GM10266 (cell line): Measurements from ENCODE around the gene DHRS7.

Experiments
- DNase-seq: peaks from one replicate; pipeline ENCODE4 v3.0.0; 2012; ENCODE audit errors: extremely low spot score
- CTCF ChIP-seq: IDR thresholded peaks from 2 replicates; pipeline ENCODE4 v1.5.1; 2012; ENCODE audit warnings: mild to moderate bottlenecking, low read depth; ENCODE audit not compliant: control insufficient read depth, insufficient read depth; ENCODE audit errors: missing control alignments

DHRS7 gene

GRCh38 chr14:60133487-60133886, 31.7 kb downstream of the DHRS7 start:
- no peak for DNase-seq
- no peak for TF ChIP-seq CTCF

- TF ChIP-seq CTCF: no peak
- no peak for DNase-seq
Observed at GRCh38 chr14:60125918-60126317, 39.3 kb downstream of the DHRS7 start.

- TF ChIP-seq CTCF: no peak
- DNase-seq: no peak
Observed at GRCh38 chr14:60116181-60116580, 49.0 kb downstream of the DHRS7 start.

- no peak for DNase-seq
- no peak for TF ChIP-seq CTCF
Observed at GRCh38 chr14:60114881-60115280, 50.3 kb downstream of the DHRS7 start.

GRCh38 chr14:60111732-60112131, 53.5 kb downstream of the DHRS7 start:
- TF ChIP-seq CTCF: no peak
- no peak for DNase-seq

- no peak for TF ChIP-seq CTCF
- DNase-seq: no peak
Observed at GRCh38 chr14:60107477-60107876, 57.7 kb downstream of the DHRS7 start.

GRCh38 chr14:60106339-60106738, 58.9 kb downstream of the DHRS7 start:
- no peak for TF ChIP-seq CTCF
- no peak for DNase-seq
